HG03520 (cell line): ENCODE results near the gene ADNP.
"Not testable (repeated sequence)": the region's sequence is repeated elsewhere in the genome, so short reads cannot be mapped to it uniquely, and the experiment has no call there.

Experiments
- ATAC-seq: cut with Tn5 transposase; IDR thresholded peaks from one replicate; pipeline ENCODE4 v1.9.1; 2021; ENCODE audit warnings: mild to moderate bottlenecking, moderate library complexity; ENCODE audit not compliant: unreplicated experiment

Gene ADNP

GRCh38 chr20:50903353-50904051, 27.7 kb downstream of the ADNP start:
- ATAC-seq = no peak

- ATAC-seq = no peak
Observed at GRCh38 chr20:50901301-50901700, 29.9 kb downstream of the ADNP start.

DNA sequence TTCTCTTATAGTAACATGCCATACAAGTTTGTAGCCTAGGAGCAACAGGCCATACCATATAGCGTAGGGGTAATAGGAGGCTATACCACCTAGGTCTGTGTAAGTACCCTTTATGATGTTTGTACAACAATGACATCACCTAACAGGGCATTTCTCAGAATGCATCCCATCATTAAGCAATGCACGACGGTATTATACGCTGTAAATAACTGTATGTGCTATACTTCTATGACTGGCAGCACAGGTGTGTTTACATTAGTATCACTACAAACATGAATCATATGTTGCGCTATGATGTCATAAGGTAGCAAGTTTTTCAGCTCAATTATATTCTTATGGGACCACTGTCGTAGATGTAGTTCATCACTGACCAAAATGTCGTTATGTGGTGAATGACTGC, 31.0 kb downstream of the ADNP start:
- no peak for ATAC-seq

DNA sequence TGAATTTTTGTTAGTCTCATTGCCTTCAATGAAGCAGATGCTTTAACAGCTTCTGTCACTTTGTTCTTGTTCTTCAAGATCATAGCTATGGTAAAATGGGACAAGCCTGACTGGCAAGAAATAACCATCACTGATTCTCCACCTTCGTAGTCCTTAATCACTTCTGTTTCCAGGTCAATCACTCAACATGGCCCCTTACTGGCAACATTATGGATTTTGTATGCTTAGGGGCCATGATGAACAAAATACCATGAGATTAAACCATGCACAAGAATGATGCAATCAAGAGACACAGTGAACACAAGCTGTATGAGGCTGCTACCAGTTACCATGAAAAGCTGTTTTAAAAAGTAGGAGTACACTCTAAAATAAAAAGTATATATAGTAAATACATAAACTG, 32.8 kb downstream of the ADNP start:
- no peak for ATAC-seq

- ATAC-seq = no peak
Observed at GRCh38 chr20:50895111-50895830, 36.0 kb downstream of the ADNP start.

DNA sequence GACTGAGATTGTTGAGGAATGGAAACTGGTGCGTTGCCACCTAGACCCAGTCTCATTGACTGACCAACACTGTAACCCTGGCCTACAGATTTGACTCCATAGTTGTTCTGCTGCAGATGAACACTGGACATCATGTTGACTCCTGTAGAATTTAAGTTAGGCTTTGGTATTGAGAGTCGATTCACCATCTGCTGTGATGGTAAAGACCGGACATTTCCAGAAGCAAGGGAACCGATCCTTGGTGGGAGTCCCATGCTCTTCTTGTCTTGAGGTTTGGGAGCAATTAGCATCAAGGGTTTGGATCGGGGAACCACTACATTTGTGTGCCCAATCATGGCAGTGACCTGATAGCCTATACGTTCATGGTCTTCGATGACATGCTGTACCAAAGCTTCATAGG, 37.6 kb downstream of the ADNP start:
- no peak for ATAC-seq

DNA sequence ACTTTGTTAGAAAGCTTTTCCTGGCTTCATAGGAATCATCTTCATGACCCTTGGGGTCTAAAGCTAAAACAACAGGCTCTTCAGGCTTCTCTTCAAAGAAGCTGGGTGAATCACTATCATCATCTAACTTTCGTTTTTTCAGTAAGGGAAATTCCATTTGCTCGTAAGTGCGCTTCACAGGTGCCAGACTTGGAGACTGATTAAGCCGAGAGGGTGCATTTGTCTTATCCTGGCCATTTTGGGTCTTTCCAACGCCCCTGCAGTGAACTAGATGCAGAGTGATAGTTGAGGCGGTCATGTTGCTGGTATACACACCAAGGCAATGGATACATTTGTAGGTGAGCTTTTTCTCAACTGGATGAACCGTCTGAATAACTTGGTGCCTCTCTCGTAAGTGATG, 38.8 kb downstream of the ADNP start:
- ATAC-seq = no peak

- no peak for ATAC-seq
Observed at GRCh38 chr20:50891138-50891537, 40.1 kb downstream of the ADNP start.

GRCh38 chr20:50887576-50887975, 43.7 kb downstream of the ADNP start:
- no peak for ATAC-seq

DNA sequence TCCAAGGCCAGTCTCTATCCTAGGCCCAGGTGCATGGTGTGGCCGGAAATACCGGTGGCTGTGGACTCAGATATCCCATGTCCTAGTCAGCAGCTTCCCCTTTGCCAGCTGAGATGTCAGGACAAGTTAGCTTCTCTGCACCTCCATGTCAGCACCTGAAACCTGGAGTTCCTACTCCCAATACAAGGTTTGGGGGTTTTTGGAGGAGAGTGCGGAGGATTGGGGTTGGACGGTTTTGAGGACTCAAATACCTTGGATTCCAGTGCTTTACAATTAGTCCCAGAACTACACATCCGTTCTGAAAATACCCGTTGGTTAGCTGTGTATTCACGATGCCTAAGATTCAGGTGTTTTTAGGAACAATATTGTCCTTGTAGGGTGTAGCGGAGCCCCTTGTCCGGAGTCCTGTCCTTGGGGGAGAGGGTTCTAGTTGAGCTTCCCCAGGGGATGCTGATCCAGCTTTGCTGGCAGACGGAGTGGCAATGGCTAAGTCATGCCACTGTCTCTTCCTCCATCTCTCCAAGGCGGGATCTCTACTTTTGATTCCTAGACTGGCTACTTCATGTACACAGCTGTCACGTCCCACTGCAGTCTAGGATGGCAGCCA, 45.0 kb downstream of the ADNP start:
- no peak for ATAC-seq

DNA sequence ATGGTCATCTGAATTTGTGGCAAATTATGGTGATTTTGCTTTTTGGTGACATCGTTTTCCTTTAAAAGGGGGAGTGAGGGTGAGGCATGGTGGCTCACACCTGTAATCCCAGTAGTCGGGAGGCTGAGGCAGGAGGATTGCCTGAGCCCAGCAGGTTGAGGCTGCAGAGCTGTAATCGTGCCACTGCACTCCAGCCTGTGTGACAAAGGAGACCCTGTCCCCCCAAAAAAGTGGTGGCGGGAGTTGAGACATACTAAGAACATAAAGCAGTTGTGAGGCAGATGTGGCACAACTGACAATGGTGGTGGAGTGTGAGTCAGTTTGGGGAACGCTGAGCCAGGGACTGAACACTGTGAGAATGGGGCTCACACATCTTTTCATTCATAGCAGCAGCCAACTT, 45.5 kb downstream of the ADNP start:
- ATAC-seq = no peak

GRCh38 chr20:50885068-50885467, 46.2 kb downstream of the ADNP start:
- ATAC-seq = no peak

- no peak for ATAC-seq
Observed at GRCh38 chr20:50883856-50884255, 47.4 kb downstream of the ADNP start.

DNA sequence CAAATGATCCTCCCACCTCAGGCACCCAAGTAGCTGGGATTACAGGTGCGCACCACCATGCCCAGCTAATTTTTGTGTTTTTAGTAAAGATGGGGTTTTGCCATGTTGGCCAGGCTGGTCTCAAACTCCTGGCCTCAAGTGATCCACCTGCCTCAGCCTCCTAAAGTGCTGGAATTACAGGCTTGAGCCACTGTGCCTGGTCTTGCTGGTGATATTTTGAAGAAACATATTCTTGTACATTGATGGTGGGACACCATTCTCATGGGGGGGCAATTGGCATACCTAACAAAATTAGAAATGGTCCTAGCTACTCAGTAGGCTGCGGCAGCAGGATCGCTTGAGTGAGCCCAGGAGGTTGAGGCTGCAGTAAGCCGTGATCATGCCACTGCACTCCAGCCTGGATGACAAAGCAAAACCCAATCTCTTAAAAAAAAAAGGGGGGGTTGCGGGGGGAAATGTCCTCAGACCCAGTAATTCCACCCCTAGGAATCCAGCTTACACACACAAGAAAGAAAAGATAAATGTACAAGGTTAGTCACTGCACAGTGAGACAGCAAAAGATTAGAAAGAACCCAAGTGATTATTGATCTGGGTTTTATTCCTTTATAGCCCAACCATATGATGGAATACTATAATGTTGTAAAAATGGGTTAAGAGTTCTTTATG, 49.3 kb downstream of the ADNP start:
- ATAC-seq = not testable (repeated sequence)

GRCh38 chr20:50879649-50880550, 51.3 kb downstream of the ADNP start:
- ATAC-seq = no peak

GRCh38 chr20:50877232-50877743, 53.9 kb downstream of the ADNP start:
- no peak for ATAC-seq

- ATAC-seq = no peak
Observed at GRCh38 chr20:50876816-50877215, 54.4 kb downstream of the ADNP start.

GRCh38 chr20:50876063-50876685, 55.1 kb downstream of the ADNP start:
- no peak for ATAC-seq

DNA sequence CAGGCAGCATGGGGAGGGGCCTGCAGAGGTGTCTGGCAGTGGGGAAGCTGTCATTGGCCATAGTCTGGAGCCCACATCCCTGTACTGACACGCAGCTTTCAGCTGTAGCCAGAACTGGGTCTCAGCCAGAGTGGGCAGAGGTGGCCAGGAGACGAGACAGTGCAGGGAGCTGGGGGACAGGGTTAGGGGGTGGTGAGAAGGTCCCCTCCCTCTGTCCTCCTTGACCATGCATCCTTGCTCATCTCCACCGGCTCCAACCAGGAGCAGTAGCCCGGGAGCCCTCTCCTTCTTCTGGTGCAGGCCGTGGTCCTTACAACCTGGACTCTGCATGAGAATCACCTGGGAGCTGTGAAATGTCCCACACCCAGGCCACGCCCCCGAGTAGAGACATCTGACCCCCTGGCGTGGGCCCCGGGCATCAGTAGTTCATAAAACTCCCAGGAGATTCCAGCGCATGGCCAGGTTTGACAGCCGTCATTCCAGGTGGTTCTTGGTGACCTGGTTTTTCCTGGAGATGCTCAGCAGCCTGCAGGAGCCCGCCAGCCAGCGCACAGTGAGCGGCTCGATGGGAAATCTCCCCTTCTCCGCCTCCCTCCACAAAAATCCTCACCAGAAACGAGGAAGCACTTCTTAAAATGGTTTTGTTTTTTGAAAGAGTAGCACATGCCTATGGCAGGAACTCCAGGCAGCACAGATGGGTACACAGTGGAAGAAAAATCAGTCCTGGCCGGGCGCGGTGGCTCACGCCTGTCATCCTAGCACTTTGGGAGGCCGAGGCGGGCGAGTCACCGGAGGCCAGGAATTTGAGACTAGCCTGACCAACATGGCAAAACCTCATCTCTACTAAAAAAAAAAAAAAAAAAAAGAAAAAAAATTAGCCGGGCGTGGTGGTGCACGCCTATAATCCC, 56.2 kb downstream of the ADNP start:
- ATAC-seq = no peak
